ENCODE results near the gene ERBB2. TPM values are rescaled to one million over a fixed set of nuclear protein-coding genes. Genes with fewer than 3 reads are reported as not detected.
A peak's percentile ranks its signal among the peaks of the same experiment; 100 is the strongest.

The ERBB2 gene
- total and polyA plus RNA-seq, 2 of the 13 experiments (the other 11 are each of a cell fraction or from before 2014, with no cell fraction given) = 57.7 to 64.1 TPM

DNA sequence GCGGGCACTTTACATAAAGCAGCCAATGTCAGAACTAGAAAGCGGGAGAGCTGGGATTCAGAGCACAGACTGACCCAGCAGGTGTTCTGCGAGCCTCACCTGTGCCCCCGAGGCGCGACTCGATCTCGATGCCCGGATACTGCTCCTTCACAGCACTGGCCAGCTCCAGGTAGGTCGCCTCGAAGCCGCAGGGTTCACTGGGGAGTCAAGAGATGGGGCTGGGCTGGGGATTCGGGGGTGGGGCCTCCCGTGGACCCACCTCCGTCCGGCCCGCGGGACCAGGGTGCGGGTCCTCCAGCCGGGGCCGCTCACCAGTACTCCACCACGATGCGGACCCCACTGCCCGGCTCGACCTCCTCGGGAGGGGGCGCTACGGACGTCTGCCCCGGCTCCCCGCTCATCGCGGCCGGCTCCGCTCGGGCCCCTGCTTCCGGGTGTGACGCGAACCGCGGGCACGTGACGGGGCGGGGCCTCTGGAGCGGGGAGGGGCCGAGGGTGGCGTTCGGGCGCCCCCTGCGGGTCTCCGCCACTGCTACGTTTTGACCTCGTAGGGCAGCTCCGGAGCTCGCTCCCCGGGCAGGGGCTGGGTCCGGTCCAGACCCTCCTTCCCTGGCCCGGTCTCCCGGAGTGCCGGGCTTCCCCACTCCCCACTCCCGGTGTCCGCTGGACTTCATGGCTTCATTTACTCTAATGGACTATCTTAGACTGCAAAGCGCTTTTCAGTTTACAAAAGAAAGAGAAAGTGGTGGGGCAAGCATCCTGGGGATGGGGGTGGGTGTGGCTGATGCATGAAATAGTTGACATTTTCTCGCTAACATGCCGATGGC is 30.4 kb downstream of the ERBB2 start, which contains the start of gene MIEN1 (continued):
- peak; percentile 77; the same call in 1 of the 2 replicates for TF ChIP-seq GFI1 (CRISPR knock-in tag; IDR thresholded peaks at IDR 0.05; ENCODE audit: borderline replicate concordance)
- no peak for TF ChIP-seq ZNF326 (CRISPR knock-in tag; IDR thresholded peaks at IDR 0.05; ENCODE audit: borderline replicate concordance)
- TF ChIP-seq SRY (CRISPR knock-in tag; IDR thresholded peaks at IDR 0.05) = peak; percentile 59; the same call in 1 of the 2 replicates
- TF ChIP-seq, protein P1, sequence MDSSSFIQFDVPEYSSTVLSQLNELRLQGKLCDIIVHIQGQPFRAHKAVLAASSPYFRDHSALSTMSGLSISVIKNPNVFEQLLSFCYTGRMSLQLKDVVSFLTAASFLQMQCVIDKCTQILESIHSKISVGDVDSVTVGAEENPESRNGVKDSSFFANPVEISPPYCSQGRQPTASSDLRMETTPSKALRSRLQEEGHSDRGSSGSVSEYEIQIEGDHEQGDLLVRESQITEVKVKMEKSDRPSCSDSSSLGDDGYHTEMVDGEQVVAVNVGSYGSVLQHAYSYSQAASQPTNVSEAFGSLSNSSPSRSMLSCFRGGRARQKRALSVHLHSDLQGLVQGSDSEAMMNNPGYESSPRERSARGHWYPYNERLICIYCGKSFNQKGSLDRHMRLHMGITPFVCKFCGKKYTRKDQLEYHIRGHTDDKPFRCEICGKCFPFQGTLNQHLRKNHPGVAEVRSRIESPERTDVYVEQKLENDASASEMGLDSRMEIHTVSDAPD (CRISPR knock-in tag; IDR thresholded peaks at IDR 0.05) = 0 out of 2 replicates have a peak, but pooled peaks have one; percentile 47
- no peak for TF ChIP-seq ZBTB3 (CRISPR knock-in tag; IDR thresholded peaks at IDR 0.05; ENCODE audit: borderline replicate concordance, low read depth)
- TF ChIP-seq, protein P2, sequence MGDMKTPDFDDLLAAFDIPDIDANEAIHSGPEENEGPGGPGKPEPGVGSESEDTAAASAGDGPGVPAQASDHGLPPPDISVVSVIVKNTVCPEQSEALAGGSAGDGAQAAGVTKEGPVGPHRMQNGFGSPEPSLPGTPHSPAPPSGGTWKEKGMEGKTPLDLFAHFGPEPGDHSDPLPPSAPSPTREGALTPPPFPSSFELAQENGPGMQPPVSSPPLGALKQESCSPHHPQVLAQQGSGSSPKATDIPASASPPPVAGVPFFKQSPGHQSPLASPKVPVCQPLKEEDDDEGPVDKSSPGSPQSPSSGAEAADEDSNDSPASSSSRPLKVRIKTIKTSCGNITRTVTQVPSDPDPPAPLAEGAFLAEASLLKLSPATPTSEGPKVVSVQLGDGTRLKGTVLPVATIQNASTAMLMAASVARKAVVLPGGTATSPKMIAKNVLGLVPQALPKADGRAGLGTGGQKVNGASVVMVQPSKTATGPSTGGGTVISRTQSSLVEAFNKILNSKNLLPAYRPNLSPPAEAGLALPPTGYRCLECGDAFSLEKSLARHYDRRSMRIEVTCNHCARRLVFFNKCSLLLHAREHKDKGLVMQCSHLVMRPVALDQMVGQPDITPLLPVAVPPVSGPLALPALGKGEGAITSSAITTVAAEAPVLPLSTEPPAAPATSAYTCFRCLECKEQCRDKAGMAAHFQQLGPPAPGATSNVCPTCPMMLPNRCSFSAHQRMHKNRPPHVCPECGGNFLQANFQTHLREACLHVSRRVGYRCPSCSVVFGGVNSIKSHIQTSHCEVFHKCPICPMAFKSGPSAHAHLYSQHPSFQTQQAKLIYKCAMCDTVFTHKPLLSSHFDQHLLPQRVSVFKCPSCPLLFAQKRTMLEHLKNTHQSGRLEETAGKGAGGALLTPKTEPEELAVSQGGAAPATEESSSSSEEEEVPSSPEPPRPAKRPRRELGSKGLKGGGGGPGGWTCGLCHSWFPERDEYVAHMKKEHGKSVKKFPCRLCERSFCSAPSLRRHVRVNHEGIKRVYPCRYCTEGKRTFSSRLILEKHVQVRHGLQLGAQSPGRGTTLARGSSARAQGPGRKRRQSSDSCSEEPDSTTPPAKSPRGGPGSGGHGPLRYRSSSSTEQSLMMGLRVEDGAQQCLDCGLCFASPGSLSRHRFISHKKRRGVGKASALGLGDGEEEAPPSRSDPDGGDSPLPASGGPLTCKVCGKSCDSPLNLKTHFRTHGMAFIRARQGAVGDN (CRISPR knock-in tag; IDR thresholded peaks at IDR 0.05) = peak; percentile 97
- peak; percentile 72; the same call in 1 of the 2 replicates for TF ChIP-seq ZNF772 (CRISPR knock-in tag; IDR thresholded peaks at IDR 0.05)
- TF ChIP-seq MBD4 (IDR thresholded peaks at IDR 0.05; ENCODE audit: borderline replicate concordance, low read length) = no peak
- TF ChIP-seq NFATC3 (CRISPR knock-in tag; IDR thresholded peaks at IDR 0.05) = peak; percentile 83; the same call in 1 of the 2 replicates
- TF ChIP-seq DNMT3B (CRISPR knock-in tag; conservative IDR thresholded peaks at IDR 0.05) = no peak; the same call in 1 of the 2 replicates
- peak; percentile 99 for TF ChIP-seq KDM2A (CRISPR knock-in tag; IDR thresholded peaks at IDR 0.05; ENCODE audit: borderline replicate concordance, low read depth)
- TF ChIP-seq FOXC1 (CRISPR knock-in tag; IDR thresholded peaks at IDR 0.05; ENCODE audit: borderline replicate concordance) = peak; percentile 97
- TF ChIP-seq, protein P3, sequence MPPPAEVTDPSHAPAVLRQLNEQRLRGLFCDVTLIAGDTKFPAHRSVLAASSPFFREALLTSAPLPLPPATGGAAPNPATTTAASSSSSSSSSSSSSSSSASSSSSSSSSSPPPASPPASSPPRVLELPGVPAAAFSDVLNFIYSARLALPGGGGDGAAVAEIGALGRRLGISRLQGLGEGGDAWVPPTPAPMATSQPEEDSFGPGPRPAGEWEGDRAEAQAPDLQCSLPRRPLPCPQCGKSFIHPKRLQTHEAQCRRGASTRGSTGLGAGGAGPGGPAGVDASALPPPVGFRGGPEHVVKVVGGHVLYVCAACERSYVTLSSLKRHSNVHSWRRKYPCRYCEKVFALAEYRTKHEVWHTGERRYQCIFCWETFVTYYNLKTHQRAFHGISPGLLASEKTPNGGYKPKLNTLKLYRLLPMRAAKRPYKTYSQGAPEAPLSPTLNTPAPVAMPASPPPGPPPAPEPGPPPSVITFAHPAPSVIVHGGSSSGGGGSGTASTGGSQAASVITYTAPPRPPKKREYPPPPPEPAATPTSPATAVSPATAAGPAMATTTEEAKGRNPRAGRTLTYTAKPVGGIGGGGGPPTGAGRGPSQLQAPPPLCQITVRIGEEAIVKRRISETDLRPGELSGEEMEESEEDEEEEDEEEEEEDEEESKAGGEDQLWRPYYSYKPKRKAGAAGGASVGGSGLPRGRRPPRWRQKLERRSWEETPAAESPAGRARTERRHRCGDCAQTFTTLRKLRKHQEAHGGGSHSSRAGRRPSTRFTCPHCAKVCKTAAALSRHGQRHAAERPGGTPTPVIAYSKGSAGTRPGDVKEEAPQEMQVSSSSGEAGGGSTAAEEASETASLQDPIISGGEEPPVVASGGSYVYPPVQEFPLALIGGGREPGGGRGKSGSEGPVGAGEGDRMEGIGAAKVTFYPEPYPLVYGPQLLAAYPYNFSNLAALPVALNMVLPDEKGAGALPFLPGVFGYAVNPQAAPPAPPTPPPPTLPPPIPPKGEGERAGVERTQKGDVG (CRISPR knock-in tag; IDR thresholded peaks at IDR 0.05; ENCODE audit: borderline replicate concordance) = 0 out of 2 replicates have a peak, but pooled peaks have one; percentile 55
- no peak for TF ChIP-seq ARNT (IDR thresholded peaks at IDR 0.05)
